HUES64 (cell line): ENCODE data around the gene IRS1.

ENCODE experiments used
- H3K27ac ChIP-seq: 2 replicates; pipeline ENCODE4 v1.7.0; 2013; ENCODE audit warnings: low read depth, low read length, inconsistent platforms
- H3K27me3 ChIP-seq: 2 replicates; pipeline ENCODE4 v1.6.1; 2013; ENCODE audit warnings: mild to moderate bottlenecking, low read length; ENCODE audit not compliant: insufficient read depth
- H3K36me3 ChIP-seq: 2 replicates; pipeline ENCODE4 v1.6.1; 2013; ENCODE audit warnings: mild to moderate bottlenecking, low read length; ENCODE audit not compliant: insufficient read depth
- H3K4me1 ChIP-seq: 2 replicates; pipeline ENCODE4 v1.6.1; 2013; ENCODE audit warnings: mild to moderate bottlenecking, low read length, moderate library complexity; ENCODE audit not compliant: insufficient read depth
- H3K4me3 ChIP-seq: 2 replicates; pipeline ENCODE4 v1.5.1; 2013; ENCODE audit warnings: mild to moderate bottlenecking, low read length, moderate library complexity
- H3K9ac ChIP-seq: 2 replicates; pipeline ENCODE4 v1.6.1; 2013; ENCODE audit warnings: mild to moderate bottlenecking, low read depth, low read length
- H3K9me3 ChIP-seq: 2 replicates; pipeline ENCODE4 v1.6.1; 2013; ENCODE audit warnings: low read depth, low read length; ENCODE audit not compliant: insufficient read depth
- WGBS: fragments of 150-250, 120-280 bp; methylation state at CpG from one replicate; pipeline ENCODE4 v1.1.7; 2013; ENCODE audit warnings: missing lambda C conversion rate; 5-methylcytosine and 5-hydroxymethylcytosine counted together

IRS1 gene

DNA sequence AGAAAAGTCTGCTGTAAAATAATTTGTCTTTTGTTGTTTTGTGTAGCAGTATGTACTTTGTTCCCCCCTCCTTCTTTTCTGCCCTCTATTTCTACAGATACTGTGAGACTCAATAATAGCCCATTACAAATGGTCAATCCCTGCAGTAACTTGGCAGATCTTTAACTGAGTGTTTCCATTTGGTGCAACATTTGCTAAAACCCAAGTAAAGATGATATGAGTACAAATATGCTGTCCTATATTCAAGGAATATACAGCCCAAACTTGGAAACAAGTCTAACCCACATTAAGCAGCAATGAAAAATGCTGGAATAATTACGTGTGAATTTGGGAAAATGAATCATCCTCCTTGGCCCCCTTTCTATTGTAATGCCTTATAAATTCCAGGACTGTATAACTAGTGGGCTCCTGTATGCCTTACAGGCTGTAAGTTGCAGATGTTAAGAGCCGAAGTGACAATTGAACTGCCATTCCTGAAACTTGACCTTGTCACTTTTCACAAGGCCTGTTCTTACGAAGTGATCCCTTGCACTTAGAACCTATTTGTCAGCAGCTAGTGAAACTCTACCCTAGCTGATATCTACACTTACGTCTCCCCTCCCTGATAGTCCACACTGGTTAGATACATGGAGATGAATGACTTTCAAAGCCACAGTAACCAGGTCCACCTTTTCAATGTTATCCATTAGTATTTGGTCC lies 104.9 kb downstream of the IRS1 start:
- Histone ChIP-seq H3K9ac (no peak overlapping the region), H3K9me3 (no peaks in the 10 kb centered on the region), H3K4me3 (no peak overlapping the region), H3K4me1 (peaks cover 27% of the 10 kb centered on the region), H3K27me3 (no peaks in the 10 kb centered on the region), H3K36me3 (no peaks in the 10 kb centered on the region), H3K27ac (no peak overlapping the region)
- WGBS, result 89% methylated on average over 4 of the region's 4 CpGs

DNA sequence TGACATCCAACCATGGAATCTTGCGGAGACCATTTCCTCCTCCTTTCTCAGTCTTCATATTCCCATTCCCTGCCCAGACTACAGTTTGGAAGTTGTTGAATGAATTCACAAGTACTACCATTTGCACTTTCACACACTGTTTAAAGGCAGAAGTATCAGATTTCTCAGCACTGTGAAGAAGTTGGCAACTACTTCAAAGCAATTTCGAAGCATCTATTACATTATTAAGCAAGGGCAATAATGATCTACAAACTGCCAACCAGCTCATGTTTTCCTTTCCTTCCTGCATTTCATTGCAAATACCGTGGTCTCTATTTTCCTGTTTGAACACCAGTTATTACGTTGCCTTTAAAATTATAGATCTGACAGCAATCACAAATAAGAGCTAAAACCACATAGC lies 105.5 kb downstream of the IRS1 start:
- no peak overlapping the region for H3K27ac ChIP-seq
- H3K27me3 ChIP-seq, result no peaks in the 10 kb centered on the region
- H3K4me3 ChIP-seq, result no peak overlapping the region
- no peak overlapping the region for H3K9ac ChIP-seq
- H3K4me1 ChIP-seq, result peaks cover 27% of the 10 kb centered on the region
- no peaks in the 10 kb centered on the region for H3K9me3 ChIP-seq
- 88% methylated on average over 4 of the region's 4 CpGs for WGBS
- H3K36me3 ChIP-seq, result no peaks in the 10 kb centered on the region

DNA sequence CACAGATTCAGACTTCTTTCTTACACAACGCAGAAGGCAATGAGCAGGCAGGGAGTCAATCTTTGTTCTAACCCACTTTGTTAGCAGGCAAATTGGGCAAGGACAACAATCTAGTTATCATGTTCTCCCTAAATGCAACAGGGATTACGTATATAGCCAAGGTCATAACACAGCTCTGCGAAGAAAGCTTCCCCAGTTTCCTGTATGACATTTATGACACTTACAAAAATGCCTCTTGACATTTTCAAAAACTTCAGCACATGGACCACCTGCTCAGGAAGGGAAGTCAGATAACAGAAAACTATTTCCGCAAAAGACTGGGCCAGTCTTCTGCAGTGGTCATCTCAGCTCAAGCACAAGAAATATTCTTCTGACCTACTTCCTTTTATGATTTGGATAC lies 106.1 kb downstream of the IRS1 start:
- H3K4me1 ChIP-seq, result peaks cover 27% of the 10 kb centered on the region
- H3K9ac ChIP-seq, result no peak overlapping the region
- H3K27me3 ChIP-seq, result no peaks in the 10 kb centered on the region
- H3K27ac ChIP-seq, result no peak overlapping the region
- no peak overlapping the region for H3K4me3 ChIP-seq
- no peaks in the 10 kb centered on the region for H3K9me3 ChIP-seq
- WGBS, result 91% methylated on average over 4 of the region's 4 CpGs
- no peaks in the 10 kb centered on the region for H3K36me3 ChIP-seq

- Histone ChIP-seq H3K4me3 (no peak overlapping the region), H3K9ac (no peak overlapping the region), H3K27me3 (no peaks in the 10 kb centered on the region), H3K27ac (no peak overlapping the region), H3K36me3 (no peaks in the 10 kb centered on the region), H3K4me1 (peaks cover 27% of the 10 kb centered on the region), H3K9me3 (no peaks in the 10 kb centered on the region)
- 97% methylated on average over 8 of the region's 9 CpGs for WGBS
Measured at GRCh38 chr2:226692521-226693126, 107.0 kb downstream of the IRS1 start.

DNA sequence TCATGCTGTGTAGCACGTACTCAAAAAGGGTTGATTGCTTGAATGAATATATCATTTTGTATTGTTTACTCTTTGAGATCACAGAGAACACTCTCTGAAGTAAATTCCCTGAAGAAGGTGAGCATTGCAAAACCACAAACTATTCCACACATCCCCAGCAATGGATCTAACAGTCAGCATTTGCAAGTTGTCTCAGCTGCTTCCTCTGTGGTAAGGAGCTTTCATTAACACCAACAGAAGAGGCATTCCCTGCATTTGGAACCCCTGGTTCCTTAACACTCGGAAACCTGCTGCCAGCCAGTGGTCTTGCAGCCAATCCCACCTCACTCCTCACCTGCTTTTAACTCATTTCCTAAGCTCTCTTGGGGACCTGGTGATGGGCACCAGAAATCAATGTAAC lies 108.4 kb downstream of the IRS1 start:
- no peak overlapping the region for H3K27ac ChIP-seq
- H3K27me3 ChIP-seq, result no peaks in the 10 kb centered on the region
- 63% methylated on average over 2 of the region's 2 CpGs for WGBS
- H3K9ac ChIP-seq, result no peak overlapping the region
- H3K9me3 ChIP-seq, result no peaks in the 10 kb centered on the region
- H3K4me3 ChIP-seq, result no peak overlapping the region
- peaks cover 24% of the 10 kb centered on the region for H3K4me1 ChIP-seq
- no peaks in the 10 kb centered on the region for H3K36me3 ChIP-seq

DNA sequence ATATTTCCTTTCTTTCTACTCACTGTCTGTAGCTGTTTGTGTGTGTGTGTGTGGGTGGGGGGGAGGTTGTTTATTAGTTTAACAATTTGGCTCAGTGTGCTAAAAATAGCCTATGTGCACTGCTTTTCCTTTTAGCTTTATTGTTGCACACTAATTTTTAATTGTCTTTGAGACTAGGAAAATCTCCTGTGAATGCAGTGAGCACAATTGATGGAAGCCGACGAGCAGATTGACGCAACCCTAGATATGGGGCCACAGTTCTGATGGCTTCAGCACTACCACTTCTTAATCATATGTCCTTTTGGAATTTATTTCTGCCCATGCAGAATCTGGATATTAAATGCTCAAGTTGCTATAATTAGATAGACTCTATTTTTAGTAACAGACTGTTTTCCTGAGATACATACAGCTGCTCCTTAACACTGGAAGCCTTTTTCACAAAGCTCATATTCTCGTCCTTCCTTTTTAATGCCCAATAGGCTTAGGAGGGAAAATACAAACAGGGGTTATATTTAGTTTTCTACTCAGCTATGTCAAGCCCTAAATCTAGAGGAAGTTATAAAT lies 109.1 kb downstream of the IRS1 start:
- Histone ChIP-seq H3K27me3 (no peaks in the 10 kb centered on the region), H3K4me3 (no peak overlapping the region), H3K27ac (no peak overlapping the region), H3K9me3 (no peaks in the 10 kb centered on the region), H3K36me3 (no peaks in the 10 kb centered on the region), H3K4me1 (peaks cover 17% of the 10 kb centered on the region), H3K9ac (no peak overlapping the region)
- WGBS, result 87% methylated on average over 3 of the region's 4 CpGs

DNA sequence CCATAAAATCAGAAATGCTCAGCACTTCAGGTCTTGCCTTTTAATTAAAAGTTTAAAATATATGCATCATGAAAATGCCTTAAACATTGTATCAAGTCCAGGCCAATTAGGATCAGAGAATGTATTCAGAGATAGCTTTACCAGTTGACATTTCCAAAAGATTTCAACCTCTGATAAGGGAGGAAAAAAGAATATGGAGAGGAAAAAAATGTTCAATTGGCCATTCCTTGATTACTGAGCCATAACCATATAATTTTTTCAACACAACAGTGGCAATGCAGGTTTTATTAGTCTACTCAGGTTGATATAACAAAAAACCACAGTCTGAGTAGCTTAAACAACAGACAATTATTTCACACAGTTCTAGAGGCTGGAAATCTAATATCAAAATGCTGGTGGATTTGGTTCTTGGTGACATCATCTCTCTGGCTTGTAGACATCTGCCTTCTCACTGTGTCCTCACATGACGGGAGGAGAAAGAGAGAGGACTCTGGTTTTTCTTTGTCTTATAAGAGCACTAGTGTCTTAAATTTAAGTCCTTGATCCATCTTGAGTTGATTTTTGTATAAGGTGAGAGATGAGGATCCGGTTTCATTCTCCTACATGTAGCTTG lies 111.9 kb downstream of the IRS1 start:
- no peak overlapping the region for H3K27ac ChIP-seq
- no peak overlapping the region for H3K9ac ChIP-seq
- H3K4me1 ChIP-seq, result 0 out of 2 replicates have a peak, but pooled peaks cover 4% of the 10 kb centered on the region
- no peak overlapping the region for H3K4me3 ChIP-seq
- H3K27me3 ChIP-seq, result no peaks in the 10 kb centered on the region
- WGBS, result 92% methylated on average over 2 of the region's 2 CpGs
- no peaks in the 10 kb centered on the region for H3K36me3 ChIP-seq
- H3K9me3 ChIP-seq, result no peaks in the 10 kb centered on the region

DNA sequence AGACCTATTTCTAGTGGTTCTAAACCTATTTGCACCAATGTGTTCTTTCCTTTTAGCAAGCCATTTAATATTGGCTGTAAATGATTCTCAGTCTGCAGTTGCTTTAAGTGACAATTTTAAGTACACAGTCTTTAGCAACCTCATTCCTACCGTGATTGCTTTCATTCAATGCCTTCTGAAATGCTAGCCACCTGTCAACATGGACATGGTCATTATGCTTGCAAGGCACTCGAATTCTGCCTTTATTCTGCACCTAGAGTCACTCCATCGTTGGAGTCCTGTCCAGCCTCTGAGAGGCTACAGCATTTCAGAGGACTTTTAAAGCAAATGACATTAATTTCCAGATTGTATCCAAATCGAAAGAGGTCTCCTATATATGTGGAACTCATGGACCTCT lies 115.1 kb downstream of the IRS1 start:
- Histone ChIP-seq H3K9me3 (no peaks in the 10 kb centered on the region), H3K36me3 (no peaks in the 10 kb centered on the region), H3K27ac (no peak overlapping the region), H3K27me3 (no peaks in the 10 kb centered on the region), H3K4me1 (no peaks in the 10 kb centered on the region), H3K9ac (no peak overlapping the region), H3K4me3 (no peak overlapping the region)
- WGBS, result 94% methylated on average over 4 of the region's 4 CpGs

DNA sequence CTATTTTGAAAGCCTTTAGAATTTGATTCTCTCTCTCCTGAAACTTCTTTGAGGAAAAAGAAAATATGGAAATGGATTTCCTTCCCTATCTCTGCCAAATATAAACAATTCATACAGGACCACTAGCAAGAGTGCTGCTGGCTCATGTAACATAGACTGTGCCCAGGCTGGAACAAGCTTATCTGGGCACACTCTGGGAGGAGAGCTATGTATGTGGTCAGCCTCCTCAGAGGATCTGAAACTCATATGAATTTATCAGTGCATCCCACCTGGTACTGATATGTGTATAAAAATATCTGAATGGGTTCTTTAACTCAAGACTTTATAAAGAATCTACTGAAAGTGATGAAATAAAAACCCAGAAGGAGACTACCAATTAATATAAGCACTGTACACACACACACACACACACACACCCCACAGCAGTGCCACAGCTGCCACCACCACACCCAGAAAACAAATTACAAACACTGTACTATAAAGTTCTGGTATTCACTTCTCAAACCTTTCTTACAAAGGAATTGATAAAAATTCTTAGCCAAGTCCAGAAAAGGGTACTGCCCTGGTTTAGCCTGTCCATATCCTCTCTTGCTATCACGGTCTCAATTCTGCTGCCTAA lies 115.6 kb downstream of the IRS1 start:
- Histone ChIP-seq H3K4me1 (no peaks in the 10 kb centered on the region), H3K36me3 (no peaks in the 10 kb centered on the region), H3K27ac (no peak overlapping the region), H3K9ac (no peak overlapping the region), H3K4me3 (no peak overlapping the region), H3K27me3 (no peaks in the 10 kb centered on the region), H3K9me3 (no peaks in the 10 kb centered on the region)
- 89% methylated on average over 1 of the region's 1 CpG for WGBS

DNA sequence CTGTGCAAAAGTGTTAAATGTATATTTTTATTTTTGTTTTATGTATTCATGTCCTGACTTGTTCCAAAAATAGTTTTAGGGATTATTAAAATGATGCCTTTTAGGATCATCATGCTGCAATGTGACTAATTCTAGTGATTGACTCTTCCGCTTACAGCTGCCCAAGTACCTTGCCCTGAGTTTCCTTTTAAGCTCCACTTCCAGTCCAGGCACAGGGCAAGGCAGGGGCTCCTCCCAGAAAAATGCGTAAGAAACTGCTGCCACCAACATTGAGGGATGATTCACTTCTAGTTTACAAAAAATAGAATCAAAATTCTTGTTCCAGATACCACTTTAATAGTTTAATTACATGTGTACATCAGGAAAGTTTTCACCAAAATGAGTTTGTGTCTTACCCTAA lies 116.4 kb downstream of the IRS1 start:
- Histone ChIP-seq H3K4me1 (no peaks in the 10 kb centered on the region), H3K27ac (no peak overlapping the region), H3K9me3 (no peaks in the 10 kb centered on the region), H3K27me3 (no peaks in the 10 kb centered on the region), H3K9ac (no peak overlapping the region), H3K4me3 (no peak overlapping the region), H3K36me3 (no peaks in the 10 kb centered on the region)
- 97% methylated on average over 2 of the region's 2 CpGs for WGBS
